Endothelial cell of umbilical vein (primary cell): ENCODE measurements around the gene GMEB2. TPM values are rescaled to one million over a fixed set of nuclear protein-coding genes. Genes with fewer than 3 reads are reported as not detected.

ENCODE experiments used
- BruUV-seq: library from RNA; stranded (reverse); fragments of 400-500 nt; replicated peaks from 2 replicates; lab custom pipeline; 2021; lab: Mats Ljungman, UMichigan
- CTCF ChIA-PET: fragments of 300-600, 350-600 bp; sonication (Branson Sonifier 250); formaldehyde crosslinking; loops from one replicate; lab custom pipeline; 2021; ENCODE audit warnings: antibody characterized with exemption, inconsistent platforms; lab: Charles Lee
- POLR2A ChIA-PET: fragments of 300-600, 350-600 bp; sonication (Branson Sonifier 250); formaldehyde crosslinking; loops from one replicate; lab custom pipeline; 2021; ENCODE audit warnings: antibody characterized with exemption, inconsistent platforms; lab: Charles Lee
- DNase-seq: peaks from one replicate; pipeline ENCODE4 v3.0.0-alpha.2; 2011; ENCODE audit warnings: low read depth, low spot score
- FAIRE-seq: peaks from 2 replicates; lab custom pipeline; 2011; peaks lifted over from hg19 to GRCh38; lab: Jason Lieb, UNC
- H2AFZ ChIP-seq: 2 replicates; pipeline ENCODE4 v1.6.0; 2012; ENCODE audit warnings: low read depth, low read length, control low read depth, inconsistent platforms
- H3K27ac ChIP-seq: 2 replicates; pipeline ENCODE4 v1.5.1; 2011; ENCODE audit warnings: low read depth, mild to moderate bottlenecking, control low read depth, low read length, moderate library complexity; ENCODE audit not compliant: insufficient read depth
- H3K27me3 ChIP-seq, 2 experiments: 2 replicates each; pipeline versions ENCODE4 v1.6.0 to v1.6.1; 2011; ENCODE audit warnings: low read length in 2 of 2, mixed read lengths in 1 of 2; ENCODE audit not compliant: control insufficient read depth in 2 of 2, insufficient read depth in 2 of 2
- H3K36me3 ChIP-seq, 2 experiments: 2 replicates in 1 of 2; 3 replicates in 1 of 2; pipeline ENCODE4 v1.5.1; 2011; ENCODE audit warnings: low read length in 2 of 2, mild to moderate bottlenecking in 1 of 2, moderate library complexity in 1 of 2; ENCODE audit not compliant: control insufficient read depth in 2 of 2, insufficient read depth in 2 of 2; ENCODE audit errors: extremely low read depth in 1 of 2
- H3K4me1 ChIP-seq: 3 replicates; pipeline ENCODE4 v1.5.1; 2011; ENCODE audit warnings: mild to moderate bottlenecking, low read length; ENCODE audit not compliant: control insufficient read depth, insufficient read depth; ENCODE audit errors: extremely low read depth
- H3K4me2 ChIP-seq: 2 replicates; pipeline ENCODE4 v1.6.1; 2011; ENCODE audit warnings: low read length, control low read depth, mixed read lengths; ENCODE audit not compliant: insufficient read depth
- H3K4me3 ChIP-seq, 3 experiments: fragments of 200-600 bp in 1 of 3; sonication (generic), shearing (Covaris generic) in 1 of 3; replicated peaks in 1 of 3; 2 replicates each; pipeline ENCODE4 v1.5.1; 2011 to 2016; ENCODE audit warnings: control low read depth in 3 of 3, low read length in 3 of 3, mild to moderate bottlenecking in 2 of 3, inconsistent platforms in 1 of 3, low read depth in 1 of 3, moderate library complexity in 1 of 3; ENCODE audit not compliant: insufficient read depth in 1 of 3
- H3K79me2 ChIP-seq: 2 replicates; pipeline ENCODE4 v1.6.0; 2012; ENCODE audit warnings: low read length, inconsistent platforms; ENCODE audit not compliant: control insufficient read depth, insufficient read depth
- H3K9ac ChIP-seq: replicated peaks from 2 replicates; pipeline ENCODE3; 2011; ENCODE audit warnings: low read length, control low read depth; ENCODE audit not compliant: insufficient read depth; ENCODE audit errors: extremely low read depth
- H3K9me1 ChIP-seq: replicated peaks from 3 replicates; pipeline ENCODE4 v1.6.0; 2011; ENCODE audit warnings: mild to moderate bottlenecking, low read length; ENCODE audit not compliant: control insufficient read depth, insufficient read depth; ENCODE audit errors: extremely low read depth
- H3K9me3 ChIP-seq: replicated peaks from 2 replicates; pipeline ENCODE4 v1.5.1; 2012; ENCODE audit warnings: low read length, inconsistent platforms; ENCODE audit not compliant: control insufficient read depth, insufficient read depth
- H4K20me1 ChIP-seq: replicated peaks from 2 replicates; pipeline ENCODE3; 2011; ENCODE audit warnings: mild to moderate bottlenecking, low read length; ENCODE audit not compliant: control insufficient read depth, insufficient read depth; ENCODE audit errors: extremely low read depth
- EZH2 ChIP-seq: IDR thresholded peaks from 2 replicates; pipeline ENCODE4 v1.6.1; 2012; ENCODE audit warnings: borderline replicate concordance, low read depth, mild to moderate bottlenecking, moderate library complexity, low read length, inconsistent platforms; ENCODE audit not compliant: severe bottlenecking
- FOS ChIP-seq: IDR thresholded peaks from 2 replicates; pipeline ENCODE4 v1.6.1; 2011; ENCODE audit warnings: mild to moderate bottlenecking, low read length, moderate library complexity, borderline replicate concordance; ENCODE audit not compliant: insufficient read depth
- GATA2 ChIP-seq: IDR thresholded peaks from 2 replicates; pipeline ENCODE4 v1.7.0; 2011; ENCODE audit warnings: low read depth, mild to moderate bottlenecking, moderate library complexity, mixed read lengths, low read length; ENCODE audit not compliant: insufficient read length, insufficient read depth
- JUN ChIP-seq: IDR thresholded peaks from 2 replicates; pipeline ENCODE4 v1.6.1; 2011; ENCODE audit warnings: borderline replicate concordance, low read depth; ENCODE audit not compliant: insufficient read length, insufficient read depth
- MYC ChIP-seq: IDR thresholded peaks from one replicate; pipeline ENCODE4 v1.6.1; 2011; ENCODE audit warnings: mild to moderate bottlenecking, low read depth, low read length
- POLR2A ChIP-seq: IDR thresholded peaks from 2 replicates; pipeline ENCODE4 v1.6.1; 2012; ENCODE audit warnings: low read depth, mild to moderate bottlenecking, control low read depth, low read length
- POLR2AphosphoS5 ChIP-seq: IDR thresholded peaks from 2 replicates; pipeline ENCODE4 v1.6.1; 2012; ENCODE audit warnings: low read depth, mild to moderate bottlenecking, control low read depth, low read length, moderate library complexity; ENCODE audit not compliant: insufficient read depth
- dilution Hi-C: fragments of 300-500 bp; cut with MboI; formaldehyde crosslinking; loops from one replicate; pipeline ENCODE4 v1.15.0; 2019; ENCODE audit warnings: low sequenced_read_pairs; ENCODE audit not compliant: extremely low pct_ligation_motif_present
- intact Hi-C: fragments of 100-400 bp; cut with micrococcal nuclease; formaldehyde crosslinking; loops from one replicate; pipeline ENCODE4 v1.10.0; 2022
- polyA plus RNA-seq, 4 experiments: library from polyadenylated mRNA; depleted of rRNA in 3 of 4; stranded (reverse) in 3 of 4; unstranded in 1 of 4; fragments of >200 nt; gene quantifications; 2 replicates each; pipeline versions ENCODE4 v1.2.1 to v1.2.3, GENCODE V29; 2011 to 2012; ENCODE audit warnings: missing spikeins in 1 of 4
- total RNA-seq: library from RNA; stranded (reverse); gene quantifications from 2 replicates; pipeline ENCODE4 v1.2.3, GENCODE V29; 2021
- TF ChIP-seq, protein P1 (sequence below): IDR thresholded peaks from 2 replicates; pipeline ENCODE4 v1.6.1; 2011; ENCODE audit not compliant: insufficient read depth, insufficient read length
- TF ChIP-seq, protein P2 (sequence below), 2 donors: IDR thresholded peaks; 1 replicate in 1 of 2; 2 replicates in 1 of 2; pipeline ENCODE4 v1.5.1; 2011; ENCODE audit warnings: low read length in 2 of 2, mild to moderate bottlenecking in 2 of 2, moderate library complexity in 2 of 2, control low read depth in 1 of 2, inconsistent platforms in 1 of 2, low read depth in 1 of 2; ENCODE audit not compliant: insufficient read depth in 1 of 2; ENCODE audit errors: extremely low read depth in 1 of 2

GMEB2 gene
- total and polyA plus RNA-seq, 2 donors (not counting 3 experiments of a cell fraction or from before 2014, with no cell fraction given), result 12.7 to 14.1 TPM

DNA sequence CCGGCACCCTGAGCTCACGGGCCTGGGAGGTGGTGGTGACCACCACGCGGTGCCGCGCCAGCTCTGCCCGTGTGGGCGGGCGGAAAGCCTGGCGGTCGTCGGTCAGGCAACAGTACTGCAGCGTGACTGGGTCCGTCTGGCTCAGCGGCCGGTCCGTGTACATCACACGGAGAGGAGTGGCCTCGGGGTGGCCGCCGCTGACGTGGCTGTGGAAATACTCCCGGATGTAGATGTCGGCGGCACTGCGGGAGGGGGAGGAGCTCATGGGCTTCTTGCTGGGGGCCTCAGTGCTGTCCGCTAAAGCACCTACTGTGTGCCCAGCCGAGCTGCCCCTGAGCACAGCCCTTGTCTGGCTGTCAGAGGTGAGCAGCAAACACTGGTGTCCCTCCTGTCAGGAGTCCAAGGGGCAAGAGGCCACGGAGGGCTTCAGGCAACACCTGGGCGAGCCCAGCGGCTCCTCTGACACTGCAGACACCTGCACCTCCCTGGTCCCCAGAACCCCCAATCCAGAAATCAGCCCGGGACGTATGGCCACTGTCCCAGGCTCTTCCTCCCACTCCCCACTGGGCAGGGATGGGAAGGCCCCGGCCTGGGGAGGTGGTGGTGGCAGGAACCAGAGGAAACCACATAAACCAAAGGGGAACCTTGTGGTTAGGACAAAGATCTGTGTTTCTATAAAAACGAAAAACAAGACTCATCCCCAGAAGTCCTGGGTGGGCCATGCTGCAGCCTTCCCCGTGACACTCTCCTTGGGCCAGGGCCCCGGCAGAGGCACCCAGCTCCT lies 59.3 kb downstream of the GMEB2 start:
- ChIA-PET POLR2A (no interaction called here), CTCF (interaction anchor here (0.9 to 1.4 kb wide), 2 partner anchors 14 to 21 kb away, joined by 3 read pairs; no protein-coding TSS in a partner anchor)
- Histone ChIP-seq H3K27ac (no peak overlapping the region), H3K4me1 (no peaks in the 10 kb centered on the region), H3K9me3 (no peaks in the 10 kb centered on the region), H3K79me2 (no peaks in the 10 kb centered on the region), H3K27me3 (no peaks in the 10 kb centered on the region), H3K4me3 (no peak overlapping the region), H3K36me3 (peaks cover 0 to 6% of the 10 kb centered on the region in 2 experiments), H4K20me1 (no peaks in the 10 kb centered on the region), H3K9me1 (no peaks in the 10 kb centered on the region), H3K9ac (no peak overlapping the region), H2AFZ (no peak overlapping the region), H3K4me2 (no peak overlapping the region)
- BruUV-seq, result no TSS peak
- no peak for FAIRE-seq
- intact Hi-C loops (no loop called here), dilution Hi-C loops (no loop called here)
- TF ChIP-seq EZH2 (no peak), GATA2 (no peak), MYC (no peak), JUN (no peak), POLR2A (no peak), POLR2AphosphoS5 (no peak), FOS (no peak)
- TF ChIP-seq, protein P1, sequence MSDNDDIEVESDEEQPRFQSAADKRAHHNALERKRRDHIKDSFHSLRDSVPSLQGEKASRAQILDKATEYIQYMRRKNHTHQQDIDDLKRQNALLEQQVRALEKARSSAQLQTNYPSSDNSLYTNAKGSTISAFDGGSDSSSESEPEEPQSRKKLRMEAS, result no peak
- TF ChIP-seq, protein P2, sequence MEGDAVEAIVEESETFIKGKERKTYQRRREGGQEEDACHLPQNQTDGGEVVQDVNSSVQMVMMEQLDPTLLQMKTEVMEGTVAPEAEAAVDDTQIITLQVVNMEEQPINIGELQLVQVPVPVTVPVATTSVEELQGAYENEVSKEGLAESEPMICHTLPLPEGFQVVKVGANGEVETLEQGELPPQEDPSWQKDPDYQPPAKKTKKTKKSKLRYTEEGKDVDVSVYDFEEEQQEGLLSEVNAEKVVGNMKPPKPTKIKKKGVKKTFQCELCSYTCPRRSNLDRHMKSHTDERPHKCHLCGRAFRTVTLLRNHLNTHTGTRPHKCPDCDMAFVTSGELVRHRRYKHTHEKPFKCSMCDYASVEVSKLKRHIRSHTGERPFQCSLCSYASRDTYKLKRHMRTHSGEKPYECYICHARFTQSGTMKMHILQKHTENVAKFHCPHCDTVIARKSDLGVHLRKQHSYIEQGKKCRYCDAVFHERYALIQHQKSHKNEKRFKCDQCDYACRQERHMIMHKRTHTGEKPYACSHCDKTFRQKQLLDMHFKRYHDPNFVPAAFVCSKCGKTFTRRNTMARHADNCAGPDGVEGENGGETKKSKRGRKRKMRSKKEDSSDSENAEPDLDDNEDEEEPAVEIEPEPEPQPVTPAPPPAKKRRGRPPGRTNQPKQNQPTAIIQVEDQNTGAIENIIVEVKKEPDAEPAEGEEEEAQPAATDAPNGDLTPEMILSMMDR (IDR thresholded peaks at IDR 0.05; ENCODE audit: extremely low read depth in 1 of 2, insufficient read depth in 1 of 2, low read depth in 1 of 2, low read length in 2 of 2), result no peak
- DNase-seq, result no peak
